GM10248 (cell line): ENCODE results near the gene C4BPB.

Experiments used
- CTCF ChIA-PET: fragments of 300-600 bp; sonication (Branson Sonifier 250); formaldehyde crosslinking; extraction: SDS; loops from one replicate; lab custom pipeline; 2021; ENCODE audit warnings: antibody characterized with exemption; lab: Yijun Ruan, JAX
- POLR2A ChIA-PET: fragments of 350-650 bp; sonication (Branson Sonifier 250); formaldehyde crosslinking; extraction: SDS; loops from one replicate; lab custom pipeline; 2020; ENCODE audit warnings: antibody characterized with exemption; lab: Yijun Ruan, JAX
- DNase-seq: peaks from one replicate; pipeline ENCODE4 v3.0.0; 2012; ENCODE audit errors: extremely low spot score
- TF ChIP-seq, protein P1 (sequence below): IDR thresholded peaks from 2 replicates; pipeline ENCODE4 v1.5.1; 2012; ENCODE audit warnings: mild to moderate bottlenecking, low read depth; ENCODE audit errors: extremely low read depth, missing control alignments, control extremely low read depth

Gene C4BPB

DNA sequence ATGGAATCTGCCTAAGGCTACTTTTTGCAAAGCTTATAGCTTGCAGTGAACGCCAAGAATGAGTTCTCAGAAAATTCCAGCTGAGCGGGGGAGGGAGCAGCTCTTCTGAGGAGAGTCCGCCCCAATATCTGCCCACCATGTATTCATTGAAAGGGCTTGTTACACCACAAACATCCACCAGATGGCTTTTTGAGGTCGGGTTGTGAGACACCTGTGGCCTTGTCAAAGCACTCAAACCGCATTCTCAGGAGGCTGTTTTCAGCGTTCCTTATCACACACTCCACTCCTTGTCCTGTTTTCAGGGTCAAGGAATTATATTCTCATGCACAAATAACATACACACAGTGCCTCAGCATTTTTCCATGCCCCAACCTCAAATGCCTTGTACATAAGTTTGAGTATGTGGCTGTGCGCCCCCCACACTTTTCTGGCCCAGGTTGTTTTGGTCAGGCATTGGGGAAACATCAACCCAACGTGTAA lies 3.9 kb upstream of the C4BPB start:
- TF ChIP-seq, protein P1, sequence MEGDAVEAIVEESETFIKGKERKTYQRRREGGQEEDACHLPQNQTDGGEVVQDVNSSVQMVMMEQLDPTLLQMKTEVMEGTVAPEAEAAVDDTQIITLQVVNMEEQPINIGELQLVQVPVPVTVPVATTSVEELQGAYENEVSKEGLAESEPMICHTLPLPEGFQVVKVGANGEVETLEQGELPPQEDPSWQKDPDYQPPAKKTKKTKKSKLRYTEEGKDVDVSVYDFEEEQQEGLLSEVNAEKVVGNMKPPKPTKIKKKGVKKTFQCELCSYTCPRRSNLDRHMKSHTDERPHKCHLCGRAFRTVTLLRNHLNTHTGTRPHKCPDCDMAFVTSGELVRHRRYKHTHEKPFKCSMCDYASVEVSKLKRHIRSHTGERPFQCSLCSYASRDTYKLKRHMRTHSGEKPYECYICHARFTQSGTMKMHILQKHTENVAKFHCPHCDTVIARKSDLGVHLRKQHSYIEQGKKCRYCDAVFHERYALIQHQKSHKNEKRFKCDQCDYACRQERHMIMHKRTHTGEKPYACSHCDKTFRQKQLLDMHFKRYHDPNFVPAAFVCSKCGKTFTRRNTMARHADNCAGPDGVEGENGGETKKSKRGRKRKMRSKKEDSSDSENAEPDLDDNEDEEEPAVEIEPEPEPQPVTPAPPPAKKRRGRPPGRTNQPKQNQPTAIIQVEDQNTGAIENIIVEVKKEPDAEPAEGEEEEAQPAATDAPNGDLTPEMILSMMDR: peak; percentile 66
- DNase-seq: peak; percentile 65
- POLR2A ChIA-PET: no interaction called here
- CTCF ChIA-PET: interaction anchor here (0.6 to 8.3 kb wide), 29 partner anchors 10 to 633 kb away, joined by 3 to 73 read pairs (median 5); partner anchors contain the start of gene PFKFB2

- ChIA-PET POLR2A (no interaction called here), CTCF (interaction anchor here (3.2 to 8.3 kb wide), 2 partner anchors 15 to 320 kb away, joined by 18 to 73 read pairs; no protein-coding TSS in a partner anchor)
- TF ChIP-seq, protein P1: no peak
- DNase-seq: no peak
Measured at GRCh38 chr1:207085887-207086286, 2.8 kb upstream of the C4BPB start.

GRCh38 chr1:207088161-207088560 lies 499 bp upstream of the C4BPB start:
- CTCF ChIA-PET: interaction anchor here (2.5 to 2.9 kb wide), 3 partner anchors 9 to 411 kb away, joined by 7 to 12 read pairs (median 11); no protein-coding TSS in a partner anchor
- no peak for DNase-seq
- TF ChIP-seq, protein P1: no peak
- POLR2A ChIA-PET: no interaction called here

DNA sequence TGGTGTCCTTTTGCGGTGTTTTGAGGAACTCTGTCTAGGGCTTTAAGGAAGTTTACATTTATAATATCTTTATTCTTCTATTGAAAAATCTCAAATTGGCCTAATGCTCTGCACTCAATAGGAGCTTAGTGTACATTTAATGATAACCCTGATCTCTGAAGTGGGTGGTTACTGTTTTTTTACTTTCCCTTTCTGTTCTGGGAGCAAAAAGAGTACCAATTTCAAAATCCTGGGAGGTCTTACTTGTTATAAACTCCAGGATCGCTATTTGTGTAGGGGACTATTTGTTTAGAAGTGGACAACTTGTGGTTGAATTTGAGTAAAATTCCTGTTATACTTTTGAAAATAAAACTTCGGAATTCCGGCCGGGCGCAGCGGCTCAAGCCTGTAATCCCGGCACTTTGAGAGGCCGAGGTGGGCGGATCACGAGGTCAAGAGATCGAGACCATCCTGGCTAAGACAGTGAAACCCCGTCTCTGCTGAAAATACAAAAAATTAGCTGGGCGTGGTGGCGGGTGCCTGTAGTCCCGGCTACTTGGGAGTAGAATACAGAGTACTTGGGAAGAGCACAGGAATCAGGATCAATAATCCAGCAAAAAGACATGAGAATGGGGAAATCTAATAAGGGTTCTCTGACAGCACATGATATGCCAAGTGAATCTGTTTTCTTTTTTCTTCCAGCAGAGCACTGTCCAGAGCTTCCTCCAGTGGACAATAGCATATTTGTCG lies 1.1 kb downstream of the C4BPB start:
- DNase-seq: no peak
- CTCF ChIA-PET: interaction anchor here (0.7 to 2.9 kb wide), 6 partner anchors 8 to 410 kb away, joined by 3 to 12 read pairs (median 5); no protein-coding TSS in a partner anchor
- POLR2A ChIA-PET: no interaction called here
- TF ChIP-seq, protein P1: no peak

GRCh38 chr1:207091200-207091908 lies 2.7 kb downstream of the C4BPB start:
- TF ChIP-seq, protein P1: no peak
- ChIA-PET CTCF (interaction anchor here (0.8 to 1.6 kb wide), 3 partner anchors 245 to 582 kb away, joined by 3 read pairs; no protein-coding TSS in a partner anchor), POLR2A (no interaction called here)
- no peak for DNase-seq

GRCh38 chr1:207093944-207094343 lies 5.3 kb downstream of the C4BPB start:
- DNase-seq: no peak
- ChIA-PET POLR2A (no interaction called here), CTCF (interaction anchor here (1.3 to 2.1 kb wide), 7 partner anchors 10 to 406 kb away, joined by 3 to 13 read pairs (median 4); partner anchors contain the start of gene CD55)
- TF ChIP-seq, protein P1: no peak
